ENCODE results near the gene SPTBN5.

The SPTBN5 gene

GRCh38 chr15:41892621-41893421, 1.0 kb downstream of the SPTBN5 start:
- no CpG with 5 or more reads among the region's 22 CpGs for WGBS (ENCODE audit: extremely low coverage, insufficient coverage, insufficient read length)
- DNase-seq, result no peak

DNA sequence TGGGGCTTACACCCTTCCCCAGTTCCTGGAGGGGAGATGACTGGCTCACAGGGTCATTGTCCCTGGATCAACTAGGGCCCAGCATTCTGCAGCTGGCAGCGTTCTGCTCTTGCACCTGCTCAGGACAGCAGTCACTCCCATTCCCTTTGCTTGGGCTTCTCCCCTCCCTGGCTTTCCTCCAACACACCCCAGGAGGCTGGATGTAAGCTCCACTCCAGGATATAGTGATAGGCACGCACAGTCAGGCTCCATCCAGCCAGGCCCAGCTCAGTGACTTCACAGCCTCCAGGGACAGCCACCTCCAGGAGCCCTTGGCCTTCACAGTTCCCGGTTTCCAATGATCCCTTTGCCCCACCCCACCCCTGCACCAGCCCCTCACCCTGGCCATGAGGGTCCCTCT, 1.9 kb downstream of the SPTBN5 start:
- Histone ChIP-seq H3K79me1 (ENCODE audit: low read length) (peaks cover 2% of the 10 kb centered on the region), H4K8ac (ENCODE audit: low read depth, low read length) (no peak overlapping the region), H3K9ac (ENCODE audit: low read length) (no peak overlapping the region), H3K9me3 (ENCODE audit: insufficient read depth, low read depth, low read length) (peaks cover 8% of the 10 kb centered on the region), H3K27me3 (ENCODE audit: insufficient read depth, low read length) (no peaks in the 10 kb centered on the region), H3K23ac (ENCODE audit: low read length) (no peak overlapping the region), H2AFZ (ENCODE audit: insufficient read depth, low read length, poor library complexity) (no peak overlapping the region), H3K18ac (ENCODE audit: low read length) (no peak overlapping the region), H3K4ac (ENCODE audit: low read depth, low read length) (no peak overlapping the region), H3K4me1 (ENCODE audit: control insufficient read depth in 1 of 2, insufficient read depth in 2 of 2, low read length in 2 of 2) (peaks cover 10 to 12% of the 10 kb centered on the region in 2 experiments), H4K12ac (ENCODE audit: low read depth, low read length) (no peak overlapping the region), H3K36me3 (ENCODE audit: control insufficient read depth in 1 of 2, insufficient read depth in 2 of 2, low read length in 2 of 2) (no peaks in the 10 kb centered on the region), H2BK12ac (ENCODE audit: low read length) (no peak overlapping the region), H3K14ac (ENCODE audit: low read length) (no peak overlapping the region), H3K4me2 (ENCODE audit: low read length) (no peak overlapping the region), H2BK120ac (ENCODE audit: insufficient read depth, low read length, poor library complexity) (no peak overlapping the region), H3K79me2 (ENCODE audit: control insufficient read depth, insufficient read depth, low read length, poor library complexity) (no peaks in the 10 kb centered on the region), H3K27ac (ENCODE audit: low read depth, low read length) (no peak overlapping the region), H2BK5ac (ENCODE audit: low read depth, low read length, poor library complexity) (no peak overlapping the region), H2AK5ac (ENCODE audit: low read length) (no peak overlapping the region), H3K4me3 (ENCODE audit: low read depth, low read length) (no peak overlapping the region), H4K91ac (ENCODE audit: low read depth, low read length) (no peak overlapping the region)
- no CpG with 5 or more reads among the region's 3 CpGs for WGBS (ENCODE audit: extremely low coverage, insufficient coverage, insufficient read length)
- no peak for DNase-seq

More at GRCh38 chr15:41892621-41893421, 1.0 kb downstream of the SPTBN5 start:
- no peak overlapping the region for H3K4ac ChIP-seq (ENCODE audit: low read depth, low read length)
- H3K4me1 ChIP-seq (ENCODE audit: control insufficient read depth in 1 of 2, insufficient read depth in 2 of 2, low read length in 2 of 2), result peaks cover 12 to 14% of the 10 kb centered on the region in 2 experiments
- no peak overlapping the region for H4K8ac ChIP-seq (ENCODE audit: low read depth, low read length)
- H4K91ac ChIP-seq (ENCODE audit: low read depth, low read length), result no peak overlapping the region
- H2BK120ac ChIP-seq (ENCODE audit: insufficient read depth, low read length, poor library complexity), result no peak overlapping the region
- no peak overlapping the region for H2BK5ac ChIP-seq (ENCODE audit: low read depth, low read length, poor library complexity)
- no peak overlapping the region for H4K12ac ChIP-seq (ENCODE audit: low read depth, low read length)
- no peak overlapping the region for H2BK12ac ChIP-seq (ENCODE audit: low read length)
- H3K14ac ChIP-seq (ENCODE audit: low read length), result no peak overlapping the region
- H3K4me3 ChIP-seq (ENCODE audit: low read depth, low read length), result no peak overlapping the region
- no peak overlapping the region for H3K9ac ChIP-seq (ENCODE audit: low read length)
- no peak overlapping the region for H2AK5ac ChIP-seq (ENCODE audit: low read length)
- no peak overlapping the region for H3K27ac ChIP-seq (ENCODE audit: low read depth, low read length)
- H3K9me3 ChIP-seq (ENCODE audit: insufficient read depth, low read depth, low read length), result peaks cover 6% of the 10 kb centered on the region
- H3K79me1 ChIP-seq (ENCODE audit: low read length), result peaks cover 2% of the 10 kb centered on the region
- H3K79me2 ChIP-seq (ENCODE audit: control insufficient read depth, insufficient read depth, low read length, poor library complexity), result no peaks in the 10 kb centered on the region
- no peak overlapping the region for H3K18ac ChIP-seq (ENCODE audit: low read length)
- no peak overlapping the region for H2AFZ ChIP-seq (ENCODE audit: insufficient read depth, low read length, poor library complexity)
- H3K36me3 ChIP-seq (ENCODE audit: control insufficient read depth in 1 of 2, insufficient read depth in 2 of 2, low read length in 2 of 2), result peaks cover 2% of the 10 kb centered on the region in 2 experiments
- no peak overlapping the region for H3K23ac ChIP-seq (ENCODE audit: low read length)
- no peaks in the 10 kb centered on the region for H3K27me3 ChIP-seq (ENCODE audit: insufficient read depth, low read length)
- no peak overlapping the region for H3K4me2 ChIP-seq (ENCODE audit: low read length)

DNA sequence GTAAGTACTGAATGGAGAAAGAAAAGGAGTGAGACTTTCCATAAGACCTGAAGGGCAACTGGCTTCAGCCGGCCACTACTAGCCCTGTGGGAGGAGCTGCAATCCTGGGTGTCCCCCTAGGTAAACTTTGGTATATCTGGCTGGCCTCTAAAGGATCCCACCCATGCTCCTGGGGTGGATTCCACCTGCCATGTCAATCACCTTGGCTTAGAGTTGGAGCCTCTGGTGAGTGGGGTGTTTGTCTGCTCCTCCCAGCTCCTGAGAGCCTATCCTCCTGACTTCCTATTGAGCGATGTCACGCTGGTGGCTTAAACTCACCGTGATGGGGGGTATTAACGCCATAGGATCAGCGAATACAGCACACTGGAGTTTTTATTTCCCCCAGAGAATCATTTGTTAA, 2.6 kb downstream of the SPTBN5 start:
- no peak overlapping the region for H3K4ac ChIP-seq (ENCODE audit: low read depth, low read length)
- H2BK120ac ChIP-seq (ENCODE audit: insufficient read depth, low read length, poor library complexity), result no peak overlapping the region
- no peak overlapping the region for H2BK5ac ChIP-seq (ENCODE audit: low read depth, low read length, poor library complexity)
- H3K23ac ChIP-seq (ENCODE audit: low read length), result no peak overlapping the region
- H3K79me1 ChIP-seq (ENCODE audit: low read length), result peaks cover 2% of the 10 kb centered on the region
- no peak for DNase-seq
- no peak overlapping the region for H3K4me2 ChIP-seq (ENCODE audit: low read length)
- H4K8ac ChIP-seq (ENCODE audit: low read depth, low read length), result no peak overlapping the region
- no peak overlapping the region for H4K12ac ChIP-seq (ENCODE audit: low read depth, low read length)
- no peak overlapping the region for H2BK12ac ChIP-seq (ENCODE audit: low read length)
- no peaks in the 10 kb centered on the region for H3K36me3 ChIP-seq (ENCODE audit: control insufficient read depth in 1 of 2, insufficient read depth in 2 of 2, low read length in 2 of 2)
- H3K14ac ChIP-seq (ENCODE audit: low read length), result no peak overlapping the region
- peaks cover 6% of the 10 kb centered on the region for H3K9me3 ChIP-seq (ENCODE audit: insufficient read depth, low read depth, low read length)
- no peak overlapping the region for H2AK5ac ChIP-seq (ENCODE audit: low read length)
- no CpG with 5 or more reads among the region's 6 CpGs for WGBS (ENCODE audit: extremely low coverage, insufficient coverage, insufficient read length)
- H3K27ac ChIP-seq (ENCODE audit: low read depth, low read length), result no peak overlapping the region
- H3K79me2 ChIP-seq (ENCODE audit: control insufficient read depth, insufficient read depth, low read length, poor library complexity), result no peaks in the 10 kb centered on the region
- no peaks in the 10 kb centered on the region for H3K27me3 ChIP-seq (ENCODE audit: insufficient read depth, low read length)
- no peak overlapping the region for H2AFZ ChIP-seq (ENCODE audit: insufficient read depth, low read length, poor library complexity)
- no peak overlapping the region for H3K18ac ChIP-seq (ENCODE audit: low read length)
- H4K91ac ChIP-seq (ENCODE audit: low read depth, low read length), result no peak overlapping the region
- no peak overlapping the region for H3K9ac ChIP-seq (ENCODE audit: low read length)
- no peak overlapping the region for H3K4me3 ChIP-seq (ENCODE audit: low read depth, low read length)
- peaks cover 10 to 12% of the 10 kb centered on the region in 2 experiments for H3K4me1 ChIP-seq (ENCODE audit: control insufficient read depth in 1 of 2, insufficient read depth in 2 of 2, low read length in 2 of 2)

DNA sequence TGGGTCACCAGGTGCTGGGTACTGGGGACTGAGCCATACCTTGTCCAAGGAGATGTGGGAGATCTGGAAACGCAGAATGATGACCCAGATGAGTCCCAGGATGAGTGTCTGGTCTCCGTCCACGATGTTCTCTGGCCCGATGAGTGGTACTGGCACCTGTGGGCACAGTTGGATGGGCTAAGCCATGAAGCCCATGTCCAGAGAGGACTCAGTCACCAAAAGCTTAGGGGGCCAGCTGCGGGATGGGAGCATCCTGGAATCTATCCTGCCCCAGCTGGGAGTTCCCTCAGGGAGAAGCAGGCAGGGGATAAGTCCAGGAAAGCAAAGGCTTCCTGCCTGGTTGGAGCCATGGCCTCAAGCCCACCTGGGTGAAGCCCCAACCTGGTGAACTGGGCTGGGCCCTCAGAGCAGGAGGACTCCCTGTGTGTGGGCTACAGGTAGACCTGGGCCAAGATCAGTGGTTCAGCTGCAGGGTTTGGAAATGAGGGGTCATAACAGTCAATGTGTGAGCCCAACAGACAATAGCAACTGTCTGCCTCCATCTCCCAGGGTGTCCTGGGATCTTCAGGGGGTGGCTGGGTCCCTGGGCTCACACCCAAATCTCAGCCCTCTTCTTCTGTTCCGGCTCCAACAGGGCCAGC, 3.7 kb downstream of the SPTBN5 start:
- no peak overlapping the region for H3K18ac ChIP-seq (ENCODE audit: low read length)
- H4K8ac ChIP-seq (ENCODE audit: low read depth, low read length), result no peak overlapping the region
- no peak overlapping the region for H4K12ac ChIP-seq (ENCODE audit: low read depth, low read length)
- H3K23ac ChIP-seq (ENCODE audit: low read length), result no peak overlapping the region
- H3K79me2 ChIP-seq (ENCODE audit: control insufficient read depth, insufficient read depth, low read length, poor library complexity), result no peaks in the 10 kb centered on the region
- H2AK5ac ChIP-seq (ENCODE audit: low read length), result no peak overlapping the region
- no peaks in the 10 kb centered on the region for H3K27me3 ChIP-seq (ENCODE audit: insufficient read depth, low read length)
- H2BK5ac ChIP-seq (ENCODE audit: low read depth, low read length, poor library complexity), result no peak overlapping the region
- H3K4ac ChIP-seq (ENCODE audit: low read depth, low read length), result no peak overlapping the region
- no peak overlapping the region for H4K91ac ChIP-seq (ENCODE audit: low read depth, low read length)
- H3K36me3 ChIP-seq (ENCODE audit: control insufficient read depth in 1 of 2, insufficient read depth in 2 of 2, low read length in 2 of 2), result no peaks in the 10 kb centered on the region
- H3K14ac ChIP-seq (ENCODE audit: low read length), result no peak overlapping the region
- no CpG with 5 or more reads among the region's 6 CpGs for WGBS (ENCODE audit: extremely low coverage, insufficient coverage, insufficient read length)
- H2BK12ac ChIP-seq (ENCODE audit: low read length), result no peak overlapping the region
- no peak overlapping the region for H3K4me3 ChIP-seq (ENCODE audit: low read depth, low read length)
- H3K9me3 ChIP-seq (ENCODE audit: insufficient read depth, low read depth, low read length), result peaks cover 2% of the 10 kb centered on the region
- no peak overlapping the region for H2BK120ac ChIP-seq (ENCODE audit: insufficient read depth, low read length, poor library complexity)
- peaks cover 8 to 10% of the 10 kb centered on the region in 2 experiments for H3K4me1 ChIP-seq (ENCODE audit: control insufficient read depth in 1 of 2, insufficient read depth in 2 of 2, low read length in 2 of 2)
- H3K79me1 ChIP-seq (ENCODE audit: low read length), result peaks cover 2% of the 10 kb centered on the region
- no peak overlapping the region for H3K4me2 ChIP-seq (ENCODE audit: low read length)
- no peak overlapping the region for H3K9ac ChIP-seq (ENCODE audit: low read length)
- no peak overlapping the region for H2AFZ ChIP-seq (ENCODE audit: insufficient read depth, low read length, poor library complexity)
- DNase-seq, result no peak
- no peak overlapping the region for H3K27ac ChIP-seq (ENCODE audit: low read depth, low read length)

Measured in trophoblast cell (in vitro differentiated cells and primary cell).